Lower leg skin (tissue), 3 donors: ENCODE results near the gene PGLYRP4.

Experiments
- CTCF ChIP-seq, 3 donors: fragments of 450-650 bp; IDR thresholded peaks; one replicate each; pipeline ENCODE4 v1.5.1; 2016; ENCODE audit warnings: antibody characterized with exemption in 3 of 3, mild to moderate bottlenecking in 3 of 3, moderate library complexity in 2 of 3
- POLR2A ChIP-seq, 2 donors: fragments of 450-650 bp; IDR thresholded peaks; one replicate each; pipeline ENCODE4 v1.6.1; 2016 to 2017; ENCODE audit warnings: antibody characterized with exemption in 2 of 2, mild to moderate bottlenecking in 1 of 2, moderate library complexity in 1 of 2

DNA sequence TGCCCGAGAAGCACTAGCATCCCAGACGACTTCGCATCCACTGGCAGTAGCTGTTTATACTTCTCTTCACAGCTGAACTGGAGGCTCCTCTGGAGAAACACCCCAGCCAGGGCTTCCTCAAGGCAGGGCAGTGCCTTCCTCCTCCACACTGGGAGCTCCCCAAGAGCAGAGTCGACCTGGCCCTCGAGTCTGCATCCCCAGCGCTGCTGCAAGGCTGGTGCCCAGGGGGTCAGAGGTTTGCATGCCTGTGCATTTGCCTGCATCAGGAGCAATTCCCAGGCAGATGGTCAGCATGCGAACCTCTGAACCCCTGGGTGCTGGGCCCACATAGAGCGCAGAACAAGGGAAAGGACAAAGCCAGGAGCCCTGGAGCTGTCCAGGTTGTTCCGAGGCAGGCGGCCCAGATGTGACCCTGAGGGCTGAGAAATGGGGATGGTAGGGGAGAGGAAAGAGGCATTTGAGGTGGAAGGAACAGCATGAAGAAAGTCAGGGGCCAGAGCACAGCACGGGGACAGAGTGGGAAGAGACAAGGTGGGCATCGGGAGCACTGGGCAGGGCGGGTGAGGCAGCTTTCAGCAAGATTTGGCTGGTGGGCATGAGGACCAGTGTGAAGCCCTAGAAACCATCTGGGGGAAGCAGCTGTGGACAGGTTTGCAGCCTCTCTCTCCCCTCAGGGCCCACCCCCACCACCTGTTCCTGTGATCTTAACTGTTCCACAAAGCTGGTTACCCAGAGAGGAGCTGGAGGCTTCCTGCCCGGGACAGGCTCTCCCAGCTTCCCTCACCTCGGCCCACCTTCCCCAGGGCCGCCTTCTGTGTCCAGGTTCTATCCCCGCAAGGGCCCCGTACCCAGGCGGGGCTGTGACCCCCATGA lies 48.6 kb upstream of the PGLYRP4 start:
- no peak for TF ChIP-seq CTCF (IDR thresholded peaks at IDR 0.05)
- TF ChIP-seq POLR2A (IDR thresholded peaks at IDR 0.05) = no peak
